HL-60/S4 treated with phorbol 12-myristate 13-acetate at 8.2 ng/mL for 4 days and 3 days (cell line): Measurements from ENCODE around the gene OVOL3.
"Not testable (repeated sequence)": the region's sequence is repeated elsewhere in the genome, so short reads cannot be mapped to it uniquely, and the experiment has no call there.

Experiments
- in situ Hi-C: fragments of 300-500 bp; cut with MboI; formaldehyde crosslinking; loops from 2 replicates; pipeline ENCODE4 v1.15.0; 2022; ENCODE audit warnings: low sequenced_read_pairs

The OVOL3 gene

DNA sequence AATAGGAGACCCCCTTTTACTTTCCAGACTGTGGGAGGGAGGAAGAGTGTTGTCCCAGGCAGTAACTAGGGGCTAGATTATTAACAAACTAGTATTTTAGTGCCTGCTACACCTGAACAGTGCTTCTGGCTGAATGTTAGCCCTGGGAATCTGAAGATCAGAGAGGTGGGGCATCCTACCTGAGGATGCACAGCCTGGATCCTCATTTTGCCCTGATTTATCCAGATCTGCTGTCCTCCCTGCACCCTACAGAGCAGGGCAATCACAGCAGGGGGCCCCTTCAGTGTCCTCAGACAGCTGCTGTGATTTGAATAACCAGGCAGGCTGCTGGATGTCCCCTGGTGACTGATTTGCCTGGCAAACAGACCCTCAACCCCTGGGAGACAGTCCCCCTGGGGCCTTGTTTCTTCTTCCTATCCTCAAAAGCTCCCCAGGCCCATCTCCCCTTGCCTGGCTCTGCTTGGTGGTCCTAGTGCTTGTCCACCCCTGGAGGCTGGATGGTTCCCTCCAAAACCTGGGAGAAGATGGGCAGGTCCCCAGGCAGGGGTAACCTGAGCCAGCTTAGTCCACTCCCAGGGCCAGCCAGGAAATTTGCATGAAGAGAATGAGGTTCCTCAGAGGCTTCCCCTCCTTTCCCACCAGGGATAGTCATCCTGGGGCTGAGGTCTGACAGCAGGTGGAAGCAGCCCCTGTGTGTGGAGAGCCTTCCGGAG lies at the start of gene OVOL3:
TSS of gene OVOL3 (plus strand) at position 657 of the 713 bp plus-strand sequence. CDS start 60 bp downstream, outside the sequence.
- in situ Hi-C loops: no loop called here

- in situ Hi-C loops: no loop called here
Measured at GRCh38 chr19:36061367-36061766, 49.6 kb upstream of the OVOL3 start.

DNA sequence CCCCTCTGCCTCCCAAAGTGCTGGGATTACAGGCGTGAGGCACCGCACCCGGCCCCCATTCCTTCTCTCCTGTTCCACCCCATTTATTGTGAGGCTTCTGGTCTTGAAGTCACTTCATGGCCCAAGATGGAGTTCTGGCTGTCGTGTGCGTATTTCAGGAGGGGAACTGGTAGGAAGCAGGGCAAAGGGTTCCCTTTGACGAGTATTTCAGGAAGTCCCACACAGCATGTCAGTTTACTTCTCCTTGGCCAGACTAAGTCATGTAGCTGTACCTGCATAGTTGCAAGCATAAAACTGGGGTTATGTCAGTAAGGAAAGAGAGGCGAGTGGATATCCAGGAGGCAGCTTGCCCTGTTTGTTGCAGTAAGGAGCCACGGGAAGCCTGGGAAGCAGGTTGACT lies 46.1 kb upstream of the OVOL3 start:
- in situ Hi-C loops: no loop called here

- in situ Hi-C loops: no loop called here
Measured at GRCh38 chr19:36067681-36068080, 43.3 kb upstream of the OVOL3 start.

DNA sequence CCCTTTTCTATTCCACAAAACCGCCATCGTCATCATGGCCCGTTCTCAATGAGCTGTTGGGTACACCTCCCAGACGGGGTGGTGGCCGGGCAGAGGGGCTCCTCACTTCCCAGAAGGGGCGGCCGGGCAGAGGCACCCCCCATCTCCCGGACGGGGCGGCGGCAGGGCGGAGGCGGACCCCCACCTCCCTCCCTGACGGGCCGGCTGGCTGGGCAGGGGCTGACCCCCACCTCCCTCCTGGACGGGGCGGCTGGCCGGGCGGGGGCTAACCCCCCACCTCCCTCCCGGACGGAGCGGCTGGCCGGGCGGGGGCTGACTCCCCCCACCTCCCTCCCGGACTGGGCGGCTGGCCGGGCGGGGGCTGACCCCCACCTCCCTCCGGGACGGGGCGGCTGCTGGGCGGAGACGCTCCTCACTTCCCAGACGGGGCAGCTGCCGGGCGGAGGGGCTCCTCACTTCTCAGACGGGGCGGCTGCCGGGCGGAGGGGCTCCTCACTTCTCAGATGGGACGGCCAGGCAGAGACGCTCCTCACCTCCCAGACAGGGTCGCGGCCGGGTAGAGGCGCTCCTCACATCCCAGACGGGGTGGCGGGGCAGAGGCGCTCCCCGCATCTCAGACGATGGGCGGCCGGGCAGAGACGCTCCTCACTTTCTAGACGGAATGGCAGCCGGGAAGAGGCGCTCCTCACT lies 42.0 kb upstream of the OVOL3 start:
- in situ Hi-C loops: not testable (repeated sequence)

DNA sequence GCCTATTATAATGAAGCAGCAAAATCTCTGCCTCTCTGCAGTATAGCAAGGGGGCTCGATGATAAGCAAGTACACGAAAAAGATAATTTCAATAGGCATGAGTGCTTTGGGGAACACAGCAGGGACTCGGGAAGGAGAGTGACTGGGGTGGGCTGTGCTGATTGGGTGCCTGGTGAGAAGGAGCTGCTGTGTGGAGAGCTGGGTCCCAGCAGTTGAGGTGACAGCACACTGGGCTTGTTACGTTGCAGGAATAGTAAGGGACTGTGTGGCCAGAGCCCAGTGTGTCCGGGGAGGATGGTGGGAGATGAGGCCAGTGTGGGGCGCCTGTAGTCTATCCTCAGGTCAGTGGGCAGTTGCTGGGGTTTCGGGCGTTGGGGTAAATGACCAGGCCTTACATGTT lies 38.9 kb upstream of the OVOL3 start:
- in situ Hi-C loops: no loop called here

DNA sequence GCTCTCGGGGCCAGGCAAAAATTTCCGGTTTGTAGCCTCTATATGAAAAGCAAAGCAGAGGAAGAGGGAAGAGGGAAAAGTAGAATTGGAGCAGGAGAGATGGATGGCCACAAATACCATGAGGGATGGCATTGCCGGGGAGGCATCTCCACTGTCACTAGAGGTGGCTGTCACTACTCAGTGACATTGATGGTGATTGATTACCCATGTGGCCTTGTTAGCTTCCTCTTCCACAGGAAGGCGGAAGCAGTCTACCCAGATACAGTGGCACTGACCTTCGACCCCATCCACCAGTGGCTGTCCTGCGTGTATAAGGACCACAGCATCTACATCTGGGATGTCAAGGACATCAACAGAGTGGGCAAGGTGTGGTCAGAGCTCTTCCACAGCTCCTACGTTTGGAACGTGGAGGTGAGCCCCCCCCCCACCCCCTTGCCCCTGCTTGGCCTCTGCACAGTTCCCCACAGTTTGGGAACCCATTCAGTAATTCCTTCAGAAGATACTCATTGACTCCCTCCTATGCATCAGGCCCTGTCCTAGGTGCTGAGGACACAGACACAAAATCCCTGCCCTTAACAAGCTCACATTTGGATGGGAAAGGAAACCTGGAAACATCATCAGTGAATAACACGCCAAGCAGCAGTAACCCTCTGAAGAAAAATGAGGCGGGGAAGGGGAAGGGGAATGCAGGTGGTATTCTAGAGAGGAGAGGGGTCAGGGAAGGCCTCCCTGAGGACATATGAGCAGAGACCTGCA lies 37.6 kb upstream of the OVOL3 start:
- in situ Hi-C loops: no loop called here

- in situ Hi-C loops: no loop called here
Measured at GRCh38 chr19:36079389-36079945, 31.5 kb upstream of the OVOL3 start.

GRCh38 chr19:36081385-36081784 lies 29.6 kb upstream of the OVOL3 start:
- in situ Hi-C loops: no loop called here

- in situ Hi-C loops: no loop called here
Measured at GRCh38 chr19:36081894-36082293, 29.0 kb upstream of the OVOL3 start.

DNA sequence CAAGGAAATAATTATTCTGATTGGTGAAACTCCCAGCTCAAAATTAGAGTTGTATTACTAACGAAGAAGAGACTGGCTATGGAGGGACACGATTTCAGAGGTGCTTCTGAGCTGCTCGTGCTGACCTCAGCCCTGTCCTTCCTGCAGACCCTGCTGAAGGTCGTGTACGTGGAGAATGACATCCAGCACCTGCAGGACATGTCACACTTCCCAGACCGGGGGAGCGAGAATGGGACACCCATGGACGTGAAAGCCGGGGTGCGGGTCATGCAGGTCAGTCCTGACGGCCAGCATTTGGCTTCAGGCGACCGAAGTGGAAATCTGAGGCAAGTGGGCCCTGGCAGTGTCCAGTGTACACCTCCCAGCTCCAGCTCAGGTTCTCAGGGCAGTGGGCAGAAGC lies 28.0 kb upstream of the OVOL3 start:
- in situ Hi-C loops: no loop called here

DNA sequence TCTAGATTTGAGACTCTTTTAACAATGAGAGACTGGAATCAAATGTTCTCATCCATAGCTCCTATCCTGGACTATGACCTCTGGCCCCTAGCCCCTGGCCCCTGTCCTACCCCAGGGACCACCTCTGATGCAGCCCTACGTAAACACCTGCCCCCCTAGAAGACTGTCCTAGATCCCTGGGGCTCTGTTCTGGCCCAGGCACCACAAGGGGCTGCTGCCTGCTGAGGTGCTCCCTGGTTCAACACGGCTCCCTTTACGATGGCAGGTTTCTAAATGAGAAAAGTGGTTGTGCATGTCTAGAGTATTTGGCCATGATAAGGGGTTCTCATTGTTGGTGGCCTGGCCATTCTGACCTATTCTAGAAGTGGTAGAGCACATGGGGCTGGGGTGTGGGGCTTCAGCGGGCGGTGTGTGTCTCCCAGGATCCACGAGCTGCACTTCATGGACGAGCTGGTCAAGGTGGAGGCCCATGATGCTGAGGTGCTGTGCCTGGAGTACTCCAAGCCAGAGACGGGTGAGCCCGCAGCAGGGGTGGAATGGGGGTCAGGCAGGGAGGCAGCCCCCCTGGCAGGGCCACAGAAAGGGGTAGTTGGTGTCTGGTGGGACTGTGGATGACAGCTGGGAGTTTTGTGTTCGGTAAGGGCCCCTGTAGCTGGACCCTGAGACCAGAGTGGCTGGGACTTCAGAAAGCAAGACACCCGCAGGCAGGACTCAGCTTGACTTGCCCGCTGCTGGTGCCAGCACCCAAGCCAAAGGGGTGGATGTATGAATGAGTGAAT lies 26.5 kb upstream of the OVOL3 start:
- in situ Hi-C loops: no loop called here

- in situ Hi-C loops: no loop called here
Measured at GRCh38 chr19:36086326-36086725, 24.6 kb upstream of the OVOL3 start.

DNA sequence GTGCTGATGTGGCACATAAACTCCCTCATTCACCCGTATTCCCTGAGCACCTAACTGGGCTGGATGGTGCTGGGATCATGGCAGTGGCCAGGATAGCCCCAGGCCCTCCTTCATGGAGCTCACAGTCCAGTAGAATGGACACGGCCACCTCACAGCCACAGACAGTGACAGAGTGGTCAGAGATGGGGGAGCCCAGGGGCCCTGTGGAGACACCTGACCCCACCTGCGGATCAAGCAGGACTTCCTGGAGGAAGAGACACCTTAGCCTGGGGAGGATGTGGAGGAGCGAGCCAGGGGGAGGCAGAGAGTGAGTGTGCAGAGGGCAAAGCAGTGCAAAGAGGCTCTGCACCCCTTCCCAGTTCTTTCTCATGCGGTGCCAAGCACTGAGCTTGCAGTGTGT lies 21.1 kb upstream of the OVOL3 start:
- in situ Hi-C loops: no loop called here

DNA sequence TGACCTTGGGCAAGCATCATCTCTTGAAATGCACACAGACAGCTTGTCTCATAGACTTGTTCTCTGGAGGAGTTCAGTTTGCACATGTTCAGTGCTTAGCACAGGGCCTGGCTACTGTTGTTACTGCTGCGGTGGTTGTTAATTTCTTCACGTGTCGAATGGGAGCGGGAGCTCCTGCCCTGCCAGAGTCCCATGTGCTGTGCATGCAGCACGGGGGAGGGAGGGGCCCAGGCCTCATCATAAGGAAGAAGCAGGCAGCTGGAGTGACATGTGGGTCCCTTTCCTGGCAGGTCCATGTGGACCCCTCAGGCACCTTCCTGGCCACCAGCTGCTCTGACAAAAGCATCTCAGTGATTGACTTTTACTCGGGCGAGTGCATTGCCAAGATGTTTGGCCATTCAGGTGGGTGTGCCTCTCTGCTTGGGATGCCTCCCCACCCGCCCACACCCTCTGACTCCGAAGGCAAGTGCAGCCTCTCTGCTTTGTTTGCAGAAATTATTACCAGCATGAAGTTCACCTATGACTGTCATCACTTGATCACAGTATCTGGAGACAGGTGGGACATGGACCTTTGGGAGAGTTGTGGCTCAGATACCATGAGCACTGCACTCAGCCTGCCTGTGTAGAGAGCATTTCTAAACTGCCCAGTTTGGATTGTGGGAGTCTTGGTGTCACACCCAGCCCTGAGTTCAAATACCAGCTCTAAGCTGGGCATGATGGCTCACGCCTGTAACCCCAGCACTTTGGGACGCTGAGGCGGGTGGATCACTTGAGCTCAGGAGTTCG lies 19.8 kb upstream of the OVOL3 start:
- in situ Hi-C loops: no loop called here

GRCh38 chr19:36092566-36092965 lies 18.4 kb upstream of the OVOL3 start:
- in situ Hi-C loops: no loop called here

GRCh38 chr19:36093146-36093662 lies 17.7 kb upstream of the OVOL3 start:
- in situ Hi-C loops: no loop called here

GRCh38 chr19:36093687-36094086 lies 17.3 kb upstream of the OVOL3 start:
- in situ Hi-C loops: no loop called here

- in situ Hi-C loops: no loop called here
Measured at GRCh38 chr19:36097036-36097435, 13.9 kb upstream of the OVOL3 start.
